GM23338 (cell line): Measurements from ENCODE around the gene OR2T11.

ENCODE experiments used
- CREB1 ChIP-seq: fragments of 250-450 bp; sonication (Bioruptor Pico); IDR thresholded peaks from 2 replicates; pipeline ENCODE4 v1.5.0; 2020; ENCODE audit warnings: low read depth, mild to moderate bottlenecking, moderate library complexity
- EZH2 ChIP-seq: fragments of 200-600 bp; sonication (generic); IDR thresholded peaks from one replicate; pipeline ENCODE4 v1.8.0; 2017; ENCODE audit warnings: antibody characterized with exemption, mild to moderate bottlenecking, low read depth; ENCODE audit not compliant: unreplicated experiment
- EZH2phosphoT487 ChIP-seq: fragments of 200-600 bp; sonication (generic); IDR thresholded peaks from one replicate; pipeline ENCODE4 v1.8.1; 2018; ENCODE audit warnings: antibody characterized with exemption; ENCODE audit not compliant: unreplicated experiment
- JUNB ChIP-seq: IDR thresholded peaks from one replicate; pipeline ENCODE4 v1.6.1; 2016; ENCODE audit warnings: antibody characterized with exemption; ENCODE audit not compliant: unreplicated experiment
- POLR2AphosphoS5 ChIP-seq: IDR thresholded peaks from 2 replicates; pipeline ENCODE4 v1.6.1; 2016; ENCODE audit warnings: antibody characterized with exemption, low read depth
- STAT1 ChIP-seq: IDR thresholded peaks from one replicate; pipeline ENCODE4 v1.6.1; 2016; ENCODE audit warnings: antibody characterized with exemption; ENCODE audit not compliant: unreplicated experiment
- ZNF114 ChIP-seq: fragments of 250-450 bp; sonication (Bioruptor Pico); IDR thresholded peaks from 2 replicates; pipeline ENCODE4 v1.5.0; 2020; ENCODE audit warnings: mild to moderate bottlenecking, moderate library complexity
- ZNF331 ChIP-seq: fragments of 250-450 bp; sonication (Bioruptor Pico); IDR thresholded peaks from 2 replicates; pipeline ENCODE4 v1.5.0; 2020; ENCODE audit warnings: low read depth, mild to moderate bottlenecking, moderate library complexity
- TF ChIP-seq, protein P1 (sequence below), 2 experiments: fragments of 200-600 bp in 1 of 2; sonication (generic) in 1 of 2; conservative IDR thresholded peaks; 2 replicates each; pipeline versions ENCODE4 v1.5.1 to v1.6.1; 2016 to 2017; ENCODE audit warnings: antibody characterized with exemption in 2 of 2, low read depth in 2 of 2, mild to moderate bottlenecking in 2 of 2, moderate library complexity in 1 of 2

- TF ChIP-seq ZNF331 (CRISPR knock-in tag) = no peak
- TF ChIP-seq POLR2AphosphoS5 = no peak
- TF ChIP-seq, protein P1, sequence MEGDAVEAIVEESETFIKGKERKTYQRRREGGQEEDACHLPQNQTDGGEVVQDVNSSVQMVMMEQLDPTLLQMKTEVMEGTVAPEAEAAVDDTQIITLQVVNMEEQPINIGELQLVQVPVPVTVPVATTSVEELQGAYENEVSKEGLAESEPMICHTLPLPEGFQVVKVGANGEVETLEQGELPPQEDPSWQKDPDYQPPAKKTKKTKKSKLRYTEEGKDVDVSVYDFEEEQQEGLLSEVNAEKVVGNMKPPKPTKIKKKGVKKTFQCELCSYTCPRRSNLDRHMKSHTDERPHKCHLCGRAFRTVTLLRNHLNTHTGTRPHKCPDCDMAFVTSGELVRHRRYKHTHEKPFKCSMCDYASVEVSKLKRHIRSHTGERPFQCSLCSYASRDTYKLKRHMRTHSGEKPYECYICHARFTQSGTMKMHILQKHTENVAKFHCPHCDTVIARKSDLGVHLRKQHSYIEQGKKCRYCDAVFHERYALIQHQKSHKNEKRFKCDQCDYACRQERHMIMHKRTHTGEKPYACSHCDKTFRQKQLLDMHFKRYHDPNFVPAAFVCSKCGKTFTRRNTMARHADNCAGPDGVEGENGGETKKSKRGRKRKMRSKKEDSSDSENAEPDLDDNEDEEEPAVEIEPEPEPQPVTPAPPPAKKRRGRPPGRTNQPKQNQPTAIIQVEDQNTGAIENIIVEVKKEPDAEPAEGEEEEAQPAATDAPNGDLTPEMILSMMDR (conservative IDR thresholded peaks at IDR 0.05; ENCODE audit: low read depth in 2 of 2) = no peak
- TF ChIP-seq JUNB = no peak
- TF ChIP-seq STAT1 = no peak
- no peak for TF ChIP-seq CREB1 (CRISPR knock-in tag)
- TF ChIP-seq EZH2 = no peak
- TF ChIP-seq EZH2phosphoT487 = no peak
- no peak for TF ChIP-seq ZNF114 (CRISPR knock-in tag)
Measured at GRCh38 chr1:248593226-248593625, 41.7 kb downstream of the OR2T11 start.
